Fibroblast of lung (primary cell): ENCODE data around the gene C20orf204. TPM values are rescaled to one million over a fixed set of nuclear protein-coding genes. Genes with fewer than 3 reads are reported as not detected.

Experiments used
- DNase-seq, 2 donors: peaks; one replicate each; pipeline versions ENCODE4 v3.0.0 to v3.0.0-alpha.2; 2010; ENCODE audit warnings: low read depth in 2 of 2
- H2AFZ ChIP-seq: 2 replicates; pipeline ENCODE4 v1.5.1; 2012; ENCODE audit warnings: low read length, control low read depth, inconsistent platforms
- H3K27ac ChIP-seq: 2 replicates; pipeline ENCODE4 v1.5.1; 2011; ENCODE audit warnings: low read length, control low read depth; ENCODE audit not compliant: insufficient read depth
- H3K27me3 ChIP-seq: 2 replicates; pipeline ENCODE4 v1.5.1; 2011; ENCODE audit warnings: mild to moderate bottlenecking, low read length; ENCODE audit not compliant: control insufficient read depth, insufficient read depth
- H3K36me3 ChIP-seq: 2 replicates; pipeline ENCODE4 v1.5.1; 2011; ENCODE audit warnings: low read length; ENCODE audit not compliant: control insufficient read depth, insufficient read depth
- H3K4me1 ChIP-seq: 2 replicates; pipeline ENCODE4 v1.5.1; 2011; ENCODE audit warnings: low read length; ENCODE audit not compliant: control insufficient read depth, insufficient read depth; ENCODE audit errors: extremely low read depth
- H3K4me2 ChIP-seq: 2 replicates; pipeline ENCODE4 v1.5.1; 2011; ENCODE audit warnings: low read length, control low read depth; ENCODE audit not compliant: insufficient read depth; ENCODE audit errors: extremely low read depth
- H3K4me3 ChIP-seq, 4 experiments: fragments of 200-600 bp in 1 of 4; sonication (generic) in 1 of 4; replicated peaks in 1 of 4; 2 replicates each; pipeline ENCODE4 v1.5.1; 2011 to 2016; ENCODE audit warnings: low read length in 4 of 4, low read depth in 3 of 4, mild to moderate bottlenecking in 3 of 4, control low read depth in 2 of 4, inconsistent platforms in 1 of 4, mixed read lengths in 1 of 4; ENCODE audit not compliant: insufficient read depth in 1 of 4; ENCODE audit errors: control extremely low read depth in 1 of 4
- H3K79me2 ChIP-seq: 2 replicates; pipeline ENCODE4 v1.5.1; 2012; ENCODE audit warnings: mild to moderate bottlenecking, low read length, inconsistent platforms; ENCODE audit not compliant: control insufficient read depth, insufficient read depth
- H3K9ac ChIP-seq: 2 replicates; pipeline ENCODE4 v1.5.1; 2011; ENCODE audit warnings: mild to moderate bottlenecking, low read length, control low read depth; ENCODE audit not compliant: insufficient read depth
- H3K9me3 ChIP-seq: 2 replicates; pipeline ENCODE4 v1.5.1; 2012; ENCODE audit warnings: low read depth, low read length; ENCODE audit not compliant: control insufficient read depth, insufficient read depth
- H4K20me1 ChIP-seq: 2 replicates; pipeline ENCODE4 v1.5.1; 2011; ENCODE audit warnings: low read length; ENCODE audit not compliant: control insufficient read depth, insufficient read depth; ENCODE audit errors: extremely low read depth
- EZH2 ChIP-seq: IDR thresholded peaks from 2 replicates; pipeline ENCODE4 v1.5.1; 2012; ENCODE audit warnings: low read length, control low read depth, mild to moderate bottlenecking; ENCODE audit errors: missing control alignments
- polyA plus RNA-seq, 2 donors: library from polyadenylated mRNA; depleted of rRNA in 1 of 2; stranded (reverse) in 1 of 2; unstranded in 1 of 2; fragments of >200 nt; gene quantifications; 2 replicates each; pipeline ENCODE4 v1.2.1, GENCODE V29; 2011 to 2012; ENCODE audit warnings: missing spikeins in 1 of 2
- total RNA-seq: library from RNA; depleted of rRNA; stranded (reverse); fragments of >200 nt; gene quantifications from 2 replicates; pipeline ENCODE4 v1.2.1, GENCODE V29; 2014
- TF ChIP-seq, protein P1 (sequence below), 2 donors: IDR thresholded peaks in 1 of 2; conservative IDR thresholded peaks in 1 of 2; 1 replicate in 1 of 2; 2 replicates in 1 of 2; pipeline ENCODE4 v1.5.1; 2011 to 2012; ENCODE audit warnings: low read length in 2 of 2, control low read depth in 1 of 2, inconsistent platforms in 1 of 2, low read depth in 1 of 2, mild to moderate bottlenecking in 1 of 2

C20orf204 gene
- total and polyA plus RNA-seq, 2 donors (not counting 1 experiment from before 2014, with no cell fraction given): 0.02 to 0.66 TPM

DNA sequence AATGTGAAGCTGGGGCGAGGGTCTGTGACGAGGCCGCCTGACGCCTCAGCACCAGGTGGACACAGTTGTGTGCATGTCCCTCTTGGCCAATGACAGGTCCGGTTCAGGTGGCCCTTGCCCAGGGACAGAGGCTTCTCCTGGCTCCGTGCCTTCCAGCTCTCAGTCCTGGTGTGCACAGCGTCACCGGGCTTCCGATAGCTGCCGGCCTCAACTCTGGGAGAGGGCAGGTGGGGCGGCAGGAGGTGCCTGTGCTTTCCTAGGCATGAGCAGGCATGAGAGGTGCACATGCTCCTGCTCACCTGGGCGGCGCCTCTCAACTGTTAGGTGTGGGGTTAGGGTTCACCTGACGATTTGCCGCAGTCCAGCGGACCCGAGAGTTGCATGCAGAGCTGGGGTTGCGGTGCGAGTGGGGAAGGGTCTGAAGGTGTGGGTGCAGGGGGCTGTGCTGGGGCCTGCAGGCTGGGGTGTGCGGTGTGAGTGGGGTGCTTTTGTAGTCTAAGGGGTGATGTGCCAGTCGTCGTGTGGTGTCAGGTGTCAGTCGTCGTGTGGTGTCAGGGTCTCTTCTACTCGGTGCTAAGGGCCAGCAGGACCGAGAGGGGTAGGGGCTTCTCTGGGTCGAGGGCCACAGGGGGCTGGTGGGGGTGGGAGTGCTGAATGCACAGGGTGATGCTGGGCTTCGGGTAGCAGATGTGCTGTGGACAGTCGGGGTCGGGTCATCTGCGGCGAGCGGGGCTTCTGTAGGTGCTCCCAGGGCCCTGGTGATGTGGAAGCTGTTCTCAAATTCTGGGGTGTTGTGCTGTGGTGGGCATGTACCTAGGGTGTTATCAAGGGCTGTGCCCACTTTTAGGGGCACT, 17.2 kb downstream of the C20orf204 start:
- DNase-seq: no peak
- H3K79me2 ChIP-seq: no peaks in the 10 kb centered on the region
- H2AFZ ChIP-seq: no peak overlapping the region
- H3K4me2 ChIP-seq: no peak overlapping the region
- H3K9ac ChIP-seq: no peak overlapping the region
- no peaks in the 10 kb centered on the region for H3K36me3 ChIP-seq
- peaks cover 6% of the 10 kb centered on the region for H3K27me3 ChIP-seq
- H3K4me3 ChIP-seq: no peak overlapping the region
- TF ChIP-seq, protein P1, sequence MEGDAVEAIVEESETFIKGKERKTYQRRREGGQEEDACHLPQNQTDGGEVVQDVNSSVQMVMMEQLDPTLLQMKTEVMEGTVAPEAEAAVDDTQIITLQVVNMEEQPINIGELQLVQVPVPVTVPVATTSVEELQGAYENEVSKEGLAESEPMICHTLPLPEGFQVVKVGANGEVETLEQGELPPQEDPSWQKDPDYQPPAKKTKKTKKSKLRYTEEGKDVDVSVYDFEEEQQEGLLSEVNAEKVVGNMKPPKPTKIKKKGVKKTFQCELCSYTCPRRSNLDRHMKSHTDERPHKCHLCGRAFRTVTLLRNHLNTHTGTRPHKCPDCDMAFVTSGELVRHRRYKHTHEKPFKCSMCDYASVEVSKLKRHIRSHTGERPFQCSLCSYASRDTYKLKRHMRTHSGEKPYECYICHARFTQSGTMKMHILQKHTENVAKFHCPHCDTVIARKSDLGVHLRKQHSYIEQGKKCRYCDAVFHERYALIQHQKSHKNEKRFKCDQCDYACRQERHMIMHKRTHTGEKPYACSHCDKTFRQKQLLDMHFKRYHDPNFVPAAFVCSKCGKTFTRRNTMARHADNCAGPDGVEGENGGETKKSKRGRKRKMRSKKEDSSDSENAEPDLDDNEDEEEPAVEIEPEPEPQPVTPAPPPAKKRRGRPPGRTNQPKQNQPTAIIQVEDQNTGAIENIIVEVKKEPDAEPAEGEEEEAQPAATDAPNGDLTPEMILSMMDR (conservative IDR thresholded peaks at IDR 0.05 in 1 of 2, IDR thresholded peaks at IDR 0.05 in 1 of 2; ENCODE audit: low read depth in 1 of 2, low read length in 2 of 2): no peak
- no peak for TF ChIP-seq EZH2
- no peaks in the 10 kb centered on the region for H3K9me3 ChIP-seq
- no peaks in the 10 kb centered on the region for H4K20me1 ChIP-seq
- H3K4me1 ChIP-seq: no peaks in the 10 kb centered on the region
- H3K27ac ChIP-seq: no peak overlapping the region

DNA sequence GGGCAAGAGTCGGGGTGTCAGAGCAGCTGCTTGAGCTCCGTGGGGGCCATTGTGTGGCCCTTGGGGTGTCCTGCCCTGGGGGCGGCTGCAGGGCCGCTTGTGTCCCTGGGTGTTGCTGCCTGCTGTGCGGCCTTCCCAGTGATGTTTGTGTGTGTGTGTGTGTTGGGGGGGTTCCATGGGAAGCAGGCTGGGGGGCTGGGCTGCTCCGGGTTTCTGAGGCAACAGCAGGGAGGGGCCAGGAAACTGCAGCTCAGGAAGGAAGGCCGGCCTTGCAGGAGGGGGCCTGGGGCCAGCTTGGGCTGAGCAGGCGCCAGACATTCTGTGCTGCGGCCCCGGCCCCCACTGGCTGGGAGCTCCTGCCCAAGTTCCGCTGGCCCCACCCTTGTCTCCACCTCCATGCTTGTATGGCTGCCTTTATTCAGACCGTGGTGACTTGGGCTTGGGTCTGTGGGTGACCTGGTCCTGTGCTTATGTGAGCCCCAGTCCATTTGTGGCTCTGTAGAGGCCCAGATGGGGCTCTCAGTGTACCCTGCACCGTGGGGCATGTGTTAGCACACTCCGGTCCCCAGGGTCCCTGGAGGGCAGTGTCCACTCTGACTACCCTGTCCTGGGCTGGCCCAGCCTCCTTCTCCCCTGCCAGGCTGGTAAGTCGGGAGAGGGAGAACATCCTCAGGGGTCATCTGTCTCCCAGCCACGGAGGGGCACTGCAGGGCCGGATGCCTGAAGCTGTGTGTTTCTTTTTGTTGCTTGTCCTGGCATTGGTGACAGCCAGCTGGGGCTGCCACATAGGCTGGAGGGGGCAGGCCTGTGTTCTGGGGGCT, 18.1 kb downstream of the C20orf204 start:
- peak in 1 of 2 donors; percentile 32 for DNase-seq

More for the DNA sequence above, 18.1 kb downstream of the C20orf204 start:
- no peaks in the 10 kb centered on the region for H3K9me3 ChIP-seq
- peak; percentile 16 for TF ChIP-seq EZH2
- TF ChIP-seq, protein P1 (conservative IDR thresholded peaks at IDR 0.05 in 1 of 2, IDR thresholded peaks at IDR 0.05 in 1 of 2; ENCODE audit: low read depth in 1 of 2, low read length in 2 of 2): peak; percentile 12 to 26
- H3K36me3 ChIP-seq: no peaks in the 10 kb centered on the region
- no peak overlapping the region for H3K4me2 ChIP-seq
- H3K4me1 ChIP-seq: no peaks in the 10 kb centered on the region
- H3K79me2 ChIP-seq: no peaks in the 10 kb centered on the region
- peaks cover 6% of the 10 kb centered on the region for H3K27me3 ChIP-seq
- H4K20me1 ChIP-seq: no peaks in the 10 kb centered on the region
- no peak overlapping the region for H3K9ac ChIP-seq
- H3K27ac ChIP-seq: no peak overlapping the region
- no peak overlapping the region for H2AFZ ChIP-seq
- no peak overlapping the region for H3K4me3 ChIP-seq
